Astrocyte (in vitro differentiated cells and primary cell): Measurements from ENCODE around the gene NDUFA3.

Source experiments
- EZH2 ChIP-seq: IDR thresholded peaks from 2 replicates; pipeline ENCODE4 v1.6.1; 2012; ENCODE audit warnings: mild to moderate bottlenecking, low read length, inconsistent platforms; ENCODE audit not compliant: insufficient read depth
- TF ChIP-seq, protein P1 (sequence below): IDR thresholded peaks from 2 replicates; pipeline ENCODE4 v1.5.1; 2011; ENCODE audit warnings: low read depth, mild to moderate bottlenecking, inconsistent platforms, low read length, moderate library complexity; ENCODE audit not compliant: insufficient read depth

DNA sequence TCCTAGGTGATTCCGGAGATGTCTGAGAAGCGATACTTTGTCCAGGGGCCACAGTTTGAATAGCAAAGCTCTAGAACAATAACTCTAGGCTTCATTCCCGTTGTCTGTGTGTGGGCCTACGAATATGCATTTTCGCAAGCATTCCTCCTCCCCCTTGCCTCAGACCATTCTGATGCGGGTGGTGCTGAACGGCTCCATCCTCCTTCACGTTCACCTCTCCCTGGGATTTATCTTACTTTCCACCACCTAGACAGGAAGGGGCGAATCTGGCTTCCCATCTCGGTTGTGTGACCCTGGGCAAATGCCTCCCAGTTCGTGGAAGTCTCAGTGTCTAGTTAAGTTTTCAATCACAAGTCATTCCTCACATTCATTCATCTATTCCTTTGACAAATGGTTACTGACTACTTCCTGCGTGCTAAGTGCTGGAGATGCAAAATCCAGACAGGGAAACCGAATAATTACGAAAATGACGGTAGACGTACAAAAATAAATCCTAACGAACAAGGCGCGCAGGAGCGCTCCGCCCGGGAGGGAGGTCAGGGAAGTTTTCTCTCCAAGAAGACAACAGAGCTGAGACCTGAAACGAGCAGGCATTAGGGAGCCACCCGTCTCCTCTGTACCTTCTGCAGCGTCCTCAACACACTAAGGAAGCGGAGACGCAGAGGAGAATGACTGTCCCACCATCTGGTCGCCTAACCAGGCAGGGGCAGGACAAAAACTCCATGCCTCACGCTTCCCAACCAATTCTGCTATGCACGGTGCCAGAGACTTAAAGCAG lies 33.6 kb downstream of the NDUFA3 start:
- TF ChIP-seq, protein P1, sequence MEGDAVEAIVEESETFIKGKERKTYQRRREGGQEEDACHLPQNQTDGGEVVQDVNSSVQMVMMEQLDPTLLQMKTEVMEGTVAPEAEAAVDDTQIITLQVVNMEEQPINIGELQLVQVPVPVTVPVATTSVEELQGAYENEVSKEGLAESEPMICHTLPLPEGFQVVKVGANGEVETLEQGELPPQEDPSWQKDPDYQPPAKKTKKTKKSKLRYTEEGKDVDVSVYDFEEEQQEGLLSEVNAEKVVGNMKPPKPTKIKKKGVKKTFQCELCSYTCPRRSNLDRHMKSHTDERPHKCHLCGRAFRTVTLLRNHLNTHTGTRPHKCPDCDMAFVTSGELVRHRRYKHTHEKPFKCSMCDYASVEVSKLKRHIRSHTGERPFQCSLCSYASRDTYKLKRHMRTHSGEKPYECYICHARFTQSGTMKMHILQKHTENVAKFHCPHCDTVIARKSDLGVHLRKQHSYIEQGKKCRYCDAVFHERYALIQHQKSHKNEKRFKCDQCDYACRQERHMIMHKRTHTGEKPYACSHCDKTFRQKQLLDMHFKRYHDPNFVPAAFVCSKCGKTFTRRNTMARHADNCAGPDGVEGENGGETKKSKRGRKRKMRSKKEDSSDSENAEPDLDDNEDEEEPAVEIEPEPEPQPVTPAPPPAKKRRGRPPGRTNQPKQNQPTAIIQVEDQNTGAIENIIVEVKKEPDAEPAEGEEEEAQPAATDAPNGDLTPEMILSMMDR, result no peak
- no peak for TF ChIP-seq EZH2
